Measurements from ENCODE around the gene FAM184A.

- no peak for TF ChIP-seq CTCF (IDR thresholded peaks at IDR 0.05)
- no peak for TF ChIP-seq POLR2A (IDR thresholded peaks at IDR 0.05)
These were observed 76.4 kb downstream of the FAM184A start for GRCh38 chr6:119002069-119002468.

Measured in suprapubic skin (tissue), 3 donors.